ENCODE results near the gene PSEN1. TPM values are rescaled to one million over a fixed set of nuclear protein-coding genes. Genes with fewer than 3 reads are reported as not detected.

PSEN1 gene
- total and polyA plus RNA-seq, 2 of the 8 experiments (the other 6 are each of a cell fraction or from before 2014, with no cell fraction given), result 10.1 to 38.7 TPM

GRCh38 chr14:73142216-73142615 is 5.9 kb downstream of the PSEN1 start:
- Histone ChIP-seq H3K56ac (replicated peaks; ENCODE audit: insufficient read length, low read depth, low read length) (no peak overlapping the region), H2AFZ (ENCODE audit: low read length) (no peak overlapping the region), H3K14ac (ENCODE audit: insufficient read length) (no peak overlapping the region), H3K4me3 (ENCODE audit: extremely low read depth in 1 of 4, insufficient read depth in 2 of 4, low read depth in 3 of 4, low read length in 4 of 4) (no peak overlapping the region), H4K5ac (ENCODE audit: insufficient read length, low read depth, low read length) (no peak overlapping the region), H3K18ac (ENCODE audit: extremely low read depth, low read length) (no peak overlapping the region), H2AK5ac (ENCODE audit: low read depth, low read length) (no peak overlapping the region), H3K36me3 (ENCODE audit: control insufficient read depth in 2 of 4, insufficient read depth in 4 of 4, low read length in 3 of 4) (no peaks in the 10 kb centered on the region), H2BK5ac (ENCODE audit: low read depth, low read length) (no peak overlapping the region), H4K8ac (ENCODE audit: extremely low read depth, insufficient read depth, low read length) (no peak overlapping the region), H2BK20ac (ENCODE audit: low read length) (no peak overlapping the region), H2BK15ac (ENCODE audit: low read length) (no peak overlapping the region), H3K23ac (ENCODE audit: insufficient read length) (no peak overlapping the region), H3K9me3 (ENCODE audit: insufficient read depth in 2 of 2, low read depth in 1 of 2, low read length in 1 of 2) (no peaks in the 10 kb centered on the region), H2BK120ac (replicated peaks; ENCODE audit: low read depth, low read length) (no peak overlapping the region), H2BK12ac (ENCODE audit: low read depth, low read length) (no peak overlapping the region), H4K91ac (replicated peaks; ENCODE audit: insufficient read length, low read length) (no peak overlapping the region), H3K27me3 (replicated peaks in 1 of 4; ENCODE audit: control insufficient read depth in 3 of 4, extremely low read depth in 1 of 4, insufficient read depth in 3 of 4, low read length in 3 of 4) (no peaks in the 10 kb centered on the region), H3K79me1 (ENCODE audit: low read depth, low read length) (peaks cover 7% of the 10 kb centered on the region), H3K23me2 (ENCODE audit: low read depth, low read length) (peaks cover 3% of the 10 kb centered on the region; the same call in 1 of the 2 replicates), H3K79me2 (ENCODE audit: control insufficient read depth in 1 of 2, insufficient read depth in 2 of 2, low read length in 2 of 2) (peaks cover 0 to 70% of the 10 kb centered on the region in 2 experiments; a peak in 3 of 4 replicates), H3K4me1 (replicated peaks in 1 of 4; ENCODE audit: control insufficient read depth in 3 of 4, insufficient read depth in 4 of 4, low read length in 3 of 4) (peaks cover 0 to 3% (median 0%) of the 10 kb centered on the region in 4 experiments; a peak in 3 of 7 replicates), H3K4ac (replicated peaks; ENCODE audit: insufficient read length, low read depth, low read length) (no peak overlapping the region), H3K27ac (ENCODE audit: low read depth, low read length) (no peak overlapping the region), H3K9ac (replicated peaks in 1 of 4; ENCODE audit: extremely low read depth in 1 of 4, low read depth in 3 of 4, low read length in 3 of 4) (no peak overlapping the region), H4K20me1 (replicated peaks in 1 of 2; ENCODE audit: control insufficient read depth in 1 of 2, insufficient read depth in 2 of 2, low read length in 2 of 2) (peaks cover 0 to 8% of the 10 kb centered on the region in 2 experiments), H3K4me2 (ENCODE audit: insufficient read depth in 1 of 2, low read depth in 2 of 2, low read length in 2 of 2) (no peak overlapping the region)
- POLR2A ChIA-PET (ENCODE audit: partially characterized antibody), result interaction anchor here (1.1 to 1.7 kb wide), 2 partner anchors 17 to 37 kb away, joined by 4 to 7 read pairs; no protein-coding TSS in a partner anchor
- CTCF ChIA-PET (ENCODE audit: partially characterized antibody), result no interaction called here
- no peak for DNase-seq (ENCODE audit: low read depth in 1 of 2, low spot score in 2 of 2)
- FAIRE-seq, result no peak
- 79% methylated on average over 2 of the region's 2 CpGs; no CpG with 5 or more reads in 1 of the 2 experiments for WGBS, 2 experiments (ENCODE audit: extremely low coverage in 1 of 2, insufficient coverage in 1 of 2, insufficient read length in 1 of 2, insufficient replicate concordance in 2 of 2, low coverage in 1 of 2, low lambda C conversion rate in 2 of 2, missing lambda C conversion rate in 1 of 2)
- TF ChIP-seq GABPA (IDR thresholded peaks at IDR 0.05; ENCODE audit: borderline replicate concordance, insufficient read depth, low read length) (no peak), BCL11A (IDR thresholded peaks at IDR 0.05; ENCODE audit: low read depth in 2 of 2, low read length in 2 of 2) (no peak), SRF (IDR thresholded peaks at IDR 0.05; ENCODE audit: low read depth, low read length) (no peak), ASH2L (IDR thresholded peaks at IDR 0.05; ENCODE audit: low read length) (no peak), CHD2 (IDR thresholded peaks at IDR 0.05; ENCODE audit: low read length) (no peak), SAP30 (IDR thresholded peaks at IDR 0.05; ENCODE audit: insufficient read depth, insufficient replicate concordance, low read length) (no peak), SIN3A (conservative IDR thresholded peaks at IDR 0.05 in 1 of 2, IDR thresholded peaks at IDR 0.05 in 1 of 2; ENCODE audit: low read depth in 1 of 2, low read length in 2 of 2) (no peak), CHD1 (IDR thresholded peaks at IDR 0.05; ENCODE audit: low read depth, low read length) (no peak), BRCA1 (IDR thresholded peaks at IDR 0.05; ENCODE audit: low read depth, low read length) (no peak), SP4 (IDR thresholded peaks at IDR 0.05; ENCODE audit: low read length) (no peak), TBP (IDR thresholded peaks at IDR 0.05; ENCODE audit: low read depth, low read length) (no peak), EP300 (IDR thresholded peaks at IDR 0.05; ENCODE audit: borderline replicate concordance in 1 of 2, low read depth in 2 of 2, low read length in 2 of 2) (no peak), CREB1 (IDR thresholded peaks at IDR 0.05) (no peak), BACH1 (IDR thresholded peaks at IDR 0.05; ENCODE audit: low read length) (no peak), YY1 (IDR thresholded peaks at IDR 0.05; ENCODE audit: low read depth, low read length) (no peak)

Data from H1 (cell line).